OCI-LY1 (cell line): ENCODE measurements around the gene GSC.
A peak's percentile ranks its signal among the peaks of the same experiment; 100 is the strongest.

Experiments
- CTCF ChIP-seq: fragments of 200-600 bp; sonication (generic), shearing (Covaris generic); IDR thresholded peaks from 2 replicates; pipeline ENCODE4 v1.5.1; 2017; ENCODE audit warnings: mild to moderate bottlenecking, antibody characterized with exemption, low read length, moderate library complexity, mixed read lengths
- EZH2 ChIP-seq: fragments of 200-600 bp; sonication (generic), shearing (Covaris generic); IDR thresholded peaks from 2 replicates; pipeline ENCODE4 v1.8.0; 2017; ENCODE audit warnings: borderline replicate concordance, mixed run types, mild to moderate bottlenecking, antibody characterized with exemption, low read length, moderate library complexity, mixed read lengths

- TF ChIP-seq EZH2 = no peak
- peak; percentile 72 for TF ChIP-seq CTCF
Observed at GRCh38 chr14:94748667-94749347, 21.1 kb downstream of the GSC start.
